Upper lobe of left lung (tissue), 4 donors: ENCODE measurements around the gene ZNF234.

Experiments
- EP300 ChIP-seq, 4 donors: sonication (generic); formaldehyde crosslinking; IDR thresholded peaks; one replicate each; pipeline ENCODE4 v1.5.1; 2017; ENCODE audit warnings: antibody characterized with exemption in 4 of 4, control low read depth in 2 of 4
- POLR2A ChIP-seq, 4 donors: fragments of 450-650 bp; IDR thresholded peaks; one replicate each; pipeline ENCODE4 v1.5.1; 2016 to 2017; ENCODE audit warnings: antibody characterized with exemption in 4 of 4, mild to moderate bottlenecking in 2 of 4
- POLR2AphosphoS5 ChIP-seq, 2 donors: sonication (generic); formaldehyde crosslinking; IDR thresholded peaks; one replicate each; pipeline ENCODE4 v1.5.1; 2017; ENCODE audit warnings: antibody characterized with exemption in 2 of 2
- TF ChIP-seq, protein P1 (sequence below), 6 experiments: fragments of 450-650 bp in 4 of 6; fragments of 200-600 bp in 2 of 6; sonication (generic) in 2 of 6; IDR thresholded peaks; one replicate each; pipeline ENCODE4 v1.5.1; 2016 to 2019; ENCODE audit warnings: antibody characterized with exemption in 6 of 6

DNA sequence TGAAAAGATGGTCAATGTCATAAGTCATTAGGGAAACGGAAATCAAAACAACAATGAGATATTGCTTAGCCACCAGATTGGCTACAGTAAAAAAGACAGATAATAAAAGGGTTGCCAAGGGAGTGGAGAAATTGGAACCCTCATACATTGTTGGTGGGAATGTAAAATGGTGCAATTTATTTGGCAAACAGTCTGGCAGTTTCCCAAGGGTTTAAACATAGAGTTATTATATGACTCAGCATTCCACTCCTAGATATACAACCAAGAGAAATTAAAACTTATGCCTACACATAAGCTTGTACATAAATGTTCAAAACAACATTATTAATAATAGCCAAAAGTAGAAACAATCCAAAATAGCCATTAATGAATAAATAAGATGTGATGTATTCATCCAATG, 61.1 kb downstream of the ZNF234 start:
- TF ChIP-seq, protein P1, sequence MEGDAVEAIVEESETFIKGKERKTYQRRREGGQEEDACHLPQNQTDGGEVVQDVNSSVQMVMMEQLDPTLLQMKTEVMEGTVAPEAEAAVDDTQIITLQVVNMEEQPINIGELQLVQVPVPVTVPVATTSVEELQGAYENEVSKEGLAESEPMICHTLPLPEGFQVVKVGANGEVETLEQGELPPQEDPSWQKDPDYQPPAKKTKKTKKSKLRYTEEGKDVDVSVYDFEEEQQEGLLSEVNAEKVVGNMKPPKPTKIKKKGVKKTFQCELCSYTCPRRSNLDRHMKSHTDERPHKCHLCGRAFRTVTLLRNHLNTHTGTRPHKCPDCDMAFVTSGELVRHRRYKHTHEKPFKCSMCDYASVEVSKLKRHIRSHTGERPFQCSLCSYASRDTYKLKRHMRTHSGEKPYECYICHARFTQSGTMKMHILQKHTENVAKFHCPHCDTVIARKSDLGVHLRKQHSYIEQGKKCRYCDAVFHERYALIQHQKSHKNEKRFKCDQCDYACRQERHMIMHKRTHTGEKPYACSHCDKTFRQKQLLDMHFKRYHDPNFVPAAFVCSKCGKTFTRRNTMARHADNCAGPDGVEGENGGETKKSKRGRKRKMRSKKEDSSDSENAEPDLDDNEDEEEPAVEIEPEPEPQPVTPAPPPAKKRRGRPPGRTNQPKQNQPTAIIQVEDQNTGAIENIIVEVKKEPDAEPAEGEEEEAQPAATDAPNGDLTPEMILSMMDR (IDR thresholded peaks at IDR 0.05), result no peak
- TF ChIP-seq POLR2A (IDR thresholded peaks at IDR 0.05) (no peak), EP300 (IDR thresholded peaks at IDR 0.05) (no peak), POLR2AphosphoS5 (IDR thresholded peaks at IDR 0.05) (no peak)
